ENCODE results near the gene KRT75. TPM values are rescaled to one million over a fixed set of nuclear protein-coding genes. Genes with fewer than 3 reads are reported as not detected.

The KRT75 gene
- total RNA-seq, 2 experiments from 2014 or later, result not detected

DNA sequence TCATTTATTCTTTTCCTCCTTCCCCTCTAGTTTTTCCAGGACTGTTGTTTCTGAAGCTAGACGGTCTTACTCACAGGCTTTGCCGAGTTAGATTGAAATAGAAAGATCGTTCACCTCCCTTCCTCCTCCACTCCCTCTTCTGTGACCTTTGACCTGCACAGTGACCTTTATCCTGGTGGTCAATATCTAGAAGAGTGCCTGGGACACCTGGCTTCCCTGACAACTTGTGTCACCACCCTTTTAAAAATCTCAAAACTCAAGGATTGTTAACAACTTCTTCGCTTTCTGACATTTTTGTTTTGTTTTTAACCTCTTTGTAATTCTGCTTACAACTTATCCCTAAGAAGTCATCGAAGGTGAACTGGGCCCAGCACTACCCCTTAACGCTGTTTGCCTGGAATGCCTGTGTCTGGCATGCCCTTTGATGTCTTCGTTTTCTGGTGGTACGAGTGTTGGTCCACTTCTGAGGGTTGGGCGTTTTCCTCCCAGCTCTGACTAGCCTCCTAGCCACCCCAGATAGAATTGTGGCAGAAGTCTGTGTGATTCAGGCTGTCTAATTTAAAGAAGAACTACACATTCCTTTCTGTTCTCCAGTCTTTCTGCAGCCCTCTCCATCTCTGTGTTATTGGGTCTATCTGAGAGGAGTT, 2.8 kb upstream of the KRT75 start:
- DNase-seq (no peak), ATAC-seq (no peak)
- no peak overlapping the region for H3K27ac Mint-ChIP-seq
- CTCF ChIA-PET, result no interaction called here
- no peaks in the 10 kb centered on the region for H3K9me3 Mint-ChIP-seq
- TF ChIP-seq, protein P1, sequence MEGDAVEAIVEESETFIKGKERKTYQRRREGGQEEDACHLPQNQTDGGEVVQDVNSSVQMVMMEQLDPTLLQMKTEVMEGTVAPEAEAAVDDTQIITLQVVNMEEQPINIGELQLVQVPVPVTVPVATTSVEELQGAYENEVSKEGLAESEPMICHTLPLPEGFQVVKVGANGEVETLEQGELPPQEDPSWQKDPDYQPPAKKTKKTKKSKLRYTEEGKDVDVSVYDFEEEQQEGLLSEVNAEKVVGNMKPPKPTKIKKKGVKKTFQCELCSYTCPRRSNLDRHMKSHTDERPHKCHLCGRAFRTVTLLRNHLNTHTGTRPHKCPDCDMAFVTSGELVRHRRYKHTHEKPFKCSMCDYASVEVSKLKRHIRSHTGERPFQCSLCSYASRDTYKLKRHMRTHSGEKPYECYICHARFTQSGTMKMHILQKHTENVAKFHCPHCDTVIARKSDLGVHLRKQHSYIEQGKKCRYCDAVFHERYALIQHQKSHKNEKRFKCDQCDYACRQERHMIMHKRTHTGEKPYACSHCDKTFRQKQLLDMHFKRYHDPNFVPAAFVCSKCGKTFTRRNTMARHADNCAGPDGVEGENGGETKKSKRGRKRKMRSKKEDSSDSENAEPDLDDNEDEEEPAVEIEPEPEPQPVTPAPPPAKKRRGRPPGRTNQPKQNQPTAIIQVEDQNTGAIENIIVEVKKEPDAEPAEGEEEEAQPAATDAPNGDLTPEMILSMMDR (IDR thresholded peaks at IDR 0.05), result no peak
- H3K4me1 Mint-ChIP-seq (ENCODE audit: low read depth), result no peaks in the 10 kb centered on the region
- POLR2A ChIA-PET, result no interaction called here
- intact Hi-C loops (cut with micrococcal nuclease), result no loop called here
- H3K36me3 Mint-ChIP-seq (ENCODE audit: low read depth), result no peaks in the 10 kb centered on the region
- peaks cover 10% of the 10 kb centered on the region for H3K27me3 Mint-ChIP-seq
- no peak overlapping the region for H3K4me3 Mint-ChIP-seq

DNA sequence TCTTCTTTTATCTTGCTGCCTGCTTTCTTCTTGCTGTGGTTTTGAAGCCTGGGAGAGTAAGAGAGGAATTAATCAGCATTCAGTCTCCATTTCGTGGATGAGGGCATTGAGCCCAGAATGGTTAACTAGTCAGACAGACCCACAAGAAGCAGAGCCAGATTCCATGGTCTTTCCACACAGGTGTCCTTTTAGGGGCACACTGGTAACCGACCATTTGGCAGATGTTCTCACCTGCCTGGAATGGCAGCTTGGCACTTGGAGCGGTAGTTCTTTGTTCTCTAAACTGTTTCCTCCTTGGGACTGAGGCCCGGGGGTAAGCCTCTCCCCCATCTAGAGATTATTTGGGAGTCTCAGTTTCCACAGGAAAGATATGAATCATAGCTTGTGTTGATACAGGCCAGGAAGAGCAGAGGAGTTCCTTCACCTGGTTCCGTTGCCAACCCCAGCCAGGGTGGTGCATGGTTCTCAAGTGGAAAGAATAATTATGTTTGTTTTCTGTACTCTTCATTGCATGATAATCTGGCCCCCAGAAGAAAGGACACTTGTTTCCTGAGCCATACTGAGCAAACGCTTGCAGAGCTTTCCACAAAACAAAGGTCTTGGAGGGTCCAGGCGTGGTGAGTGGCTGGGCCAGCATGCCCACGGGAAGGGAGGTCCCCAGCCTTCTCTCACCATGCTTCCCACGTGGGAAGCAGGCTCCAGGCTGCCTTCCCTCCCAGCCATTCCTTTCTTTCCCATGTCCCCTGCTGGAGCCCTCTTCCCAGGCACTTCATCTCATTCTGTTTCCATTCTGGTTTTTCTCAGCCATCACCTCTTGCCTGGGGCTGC, 2.0 kb upstream of the KRT75 start:
- Mint-ChIP-seq H3K36me3 (ENCODE audit: low read depth) (no peaks in the 10 kb centered on the region), H3K27me3 (peaks cover 7% of the 10 kb centered on the region), H3K4me1 (ENCODE audit: low read depth) (no peaks in the 10 kb centered on the region), H3K9me3 (no peaks in the 10 kb centered on the region), H3K27ac (no peak overlapping the region), H3K4me3 (no peak overlapping the region)
- POLR2A ChIA-PET, result interaction anchor here (0.6 kb wide), 1 partner anchor 186 kb away, joined by 3 read pairs; no protein-coding TSS in a partner anchor
- intact Hi-C loops (cut with micrococcal nuclease), result no loop called here
- ATAC-seq, result no peak
- no peak for DNase-seq
- TF ChIP-seq, protein P1 (IDR thresholded peaks at IDR 0.05), result no peak
- CTCF ChIA-PET, result no interaction called here

DNA sequence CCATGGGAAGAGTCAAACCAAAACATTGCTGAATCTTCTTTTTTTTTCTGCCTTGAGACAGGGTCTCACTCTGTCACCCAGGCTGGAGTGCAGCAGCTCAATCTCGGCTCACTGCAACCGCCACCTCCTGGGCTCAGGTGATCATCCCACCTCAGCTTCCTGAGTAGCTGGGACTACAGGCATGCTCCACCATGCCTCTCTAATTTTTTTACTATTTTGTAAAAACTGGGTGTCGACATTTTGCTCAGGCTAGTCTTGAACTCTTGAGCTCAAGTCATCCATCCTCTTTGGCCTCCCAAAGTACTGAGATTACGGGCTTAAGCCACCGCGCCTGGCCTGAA, 1.5 kb upstream of the KRT75 start:
- ChIA-PET POLR2A (no interaction called here), CTCF (no interaction called here)
- Mint-ChIP-seq H3K27me3 (peaks cover 5% of the 10 kb centered on the region), H3K36me3 (ENCODE audit: low read depth) (no peaks in the 10 kb centered on the region), H3K4me3 (no peak overlapping the region), H3K27ac (no peak overlapping the region), H3K4me1 (ENCODE audit: low read depth) (no peaks in the 10 kb centered on the region), H3K9me3 (no peaks in the 10 kb centered on the region)
- intact Hi-C loops (cut with micrococcal nuclease), result no loop called here
- DNase-seq (no peak), ATAC-seq (no peak)
- TF ChIP-seq, protein P1 (IDR thresholded peaks at IDR 0.05), result no peak

DNA sequence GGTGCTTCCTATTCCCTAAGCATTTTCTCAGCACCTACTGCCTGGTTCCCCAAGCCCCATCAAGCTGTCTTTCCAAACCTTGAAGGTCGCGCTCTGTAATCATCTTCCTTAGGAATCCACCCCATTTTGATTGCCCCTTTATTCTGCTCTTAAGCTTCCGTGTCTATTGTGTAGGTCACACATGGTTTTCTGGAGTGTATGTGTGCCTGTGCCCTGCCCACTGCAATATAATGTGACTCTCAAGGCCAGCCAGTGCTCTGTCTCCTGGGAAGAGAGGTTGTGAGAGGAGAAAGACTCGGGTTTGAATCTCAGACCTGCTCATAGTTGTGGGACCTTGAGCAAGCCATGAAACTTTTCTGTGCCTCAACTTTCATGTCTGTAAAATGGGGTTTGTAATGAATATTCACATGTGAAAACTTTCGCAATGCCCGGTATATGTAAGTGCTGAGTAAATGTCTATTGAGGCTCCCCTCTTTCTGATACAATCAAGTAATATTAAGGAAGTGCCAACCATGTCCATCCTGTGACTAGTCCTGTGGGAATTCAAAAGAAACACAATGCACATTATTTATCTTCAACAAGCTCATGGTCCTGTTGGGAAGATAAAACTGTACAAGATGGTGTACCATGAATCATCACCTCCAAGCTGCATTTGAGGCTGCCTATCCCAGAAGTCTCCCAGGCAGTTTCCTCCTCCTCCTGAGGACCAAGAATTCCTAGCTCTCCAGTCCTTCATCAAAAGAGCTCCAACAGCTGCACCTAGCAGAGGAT, 774 bp upstream of the KRT75 start:
- Mint-ChIP-seq H3K4me3 (no peak overlapping the region), H3K36me3 (ENCODE audit: low read depth) (no peaks in the 10 kb centered on the region), H3K9me3 (no peaks in the 10 kb centered on the region), H3K4me1 (ENCODE audit: low read depth) (no peaks in the 10 kb centered on the region), H3K27me3 (peaks cover 5% of the 10 kb centered on the region), H3K27ac (no peak overlapping the region)
- TF ChIP-seq, protein P1 (IDR thresholded peaks at IDR 0.05), result no peak
- intact Hi-C loops (cut with micrococcal nuclease), result no loop called here
- CTCF ChIA-PET, result no interaction called here
- ATAC-seq (no peak), DNase-seq (no peak)
- POLR2A ChIA-PET, result no interaction called here

Measured in activated CD8-positive, alpha-beta T cell treated with anti-CD3 and anti-CD28 coated beads for 36 hours (primary cell).